Activated T-cell treated with anti-CD3 and anti-CD28 coated beads for 48 hours (primary cell): ENCODE measurements around the gene FURIN.
"Not testable (repeated sequence)": the region's sequence is repeated elsewhere in the genome, so short reads cannot be mapped to it uniquely, and the experiment has no call there.

Source experiments
- DNase-seq: peaks from one replicate; pipeline ENCODE4 v3.0.0-alpha.2; 2020; ENCODE audit warnings: low read depth

The FURIN gene

GRCh38 chr15:90868261-90868689 lies at the start of gene FURIN:
TSS of gene FURIN (plus strand) at chr15:90868588. CDS start at chr15:90875741, 7,153 bp downstream.
- no peak for DNase-seq

GRCh38 chr15:90819390-90819789 lies 49.0 kb upstream of the FURIN start:
- DNase-seq, result no peak

- DNase-seq, result no peak
These were observed 48.5 kb upstream of the FURIN start for GRCh38 chr15:90819850-90820249.

GRCh38 chr15:90820481-90820880 lies 47.9 kb upstream of the FURIN start:
- DNase-seq, result no peak

- DNase-seq, result no peak
These were observed 46.0 kb upstream of the FURIN start for GRCh38 chr15:90822204-90822955.

- no peak for DNase-seq
These were observed 44.9 kb upstream of the FURIN start for GRCh38 chr15:90823455-90823974.

GRCh38 chr15:90825115-90825899 lies 43.1 kb upstream of the FURIN start:
- DNase-seq, result not testable (repeated sequence)

GRCh38 chr15:90826206-90826885 lies 42.0 kb upstream of the FURIN start:
- not testable (repeated sequence) for DNase-seq

GRCh38 chr15:90826886-90827435 lies 41.4 kb upstream of the FURIN start:
- DNase-seq, result no peak

- DNase-seq, result no peak
These were observed 40.3 kb upstream of the FURIN start for GRCh38 chr15:90828111-90828510.

- DNase-seq, result no peak
These were observed 39.3 kb upstream of the FURIN start for GRCh38 chr15:90829126-90829525.

GRCh38 chr15:90829942-90830440 lies 38.4 kb upstream of the FURIN start:
- peak; percentile 68 for DNase-seq

- no peak for DNase-seq
These were observed 33.8 kb upstream of the FURIN start for GRCh38 chr15:90834626-90835025.

- no peak for DNase-seq
These were observed 32.0 kb upstream of the FURIN start for GRCh38 chr15:90836296-90836871.

GRCh38 chr15:90837094-90837493 lies 31.3 kb upstream of the FURIN start:
- DNase-seq, result peak; percentile 66

GRCh38 chr15:90838139-90838538 lies 30.2 kb upstream of the FURIN start:
- peak; percentile 89 for DNase-seq

- DNase-seq, result no peak
These were observed 29.8 kb upstream of the FURIN start for GRCh38 chr15:90838544-90838943.

- DNase-seq, result no peak
These were observed 29.0 kb upstream of the FURIN start for GRCh38 chr15:90839187-90840071.

GRCh38 chr15:90840157-90840855 lies 28.1 kb upstream of the FURIN start:
- no peak for DNase-seq

- no peak for DNase-seq
These were observed 27.4 kb upstream of the FURIN start for GRCh38 chr15:90840954-90841353.
